IMR-90 (cell line): ENCODE measurements around the gene CLEC3B. TPM values are rescaled to one million over a fixed set of nuclear protein-coding genes. Genes with fewer than 3 reads are reported as not detected.

Source experiments
- ATAC-seq: fragments of 200-7000 bp; cut with Tn5 transposase; 2 replicates; pipeline ENCODE4 v1.9.1; 2020; ENCODE audit warnings: low read depth, mild to moderate bottlenecking, moderate library complexity
- BruUV-seq: library from RNA; stranded (reverse); fragments of 400-500 nt; replicated peaks from 2 replicates; lab custom pipeline; 2021; lab: Mats Ljungman, UMichigan
- CTCF ChIA-PET: fragments of 300-600 bp; formaldehyde crosslinking; extraction: SDS; loops from one replicate; lab custom pipeline; 2021; ENCODE audit warnings: antibody characterized with exemption; lab: Yijun Ruan, JAX
- POLR2A ChIA-PET: fragments of 300-600 bp; sonication (Branson Sonifier 250); formaldehyde crosslinking; loops from one replicate; lab custom pipeline; 2022; ENCODE audit warnings: antibody characterized with exemption; ENCODE audit not compliant: unreplicated experiment; lab: Charles Lee
- DNase-seq: peaks from one replicate; pipeline ENCODE4 v3.0.0; 2013
- H2AFZ ChIP-seq: replicated peaks from 2 replicates; pipeline ENCODE3; 2013; ENCODE audit warnings: low read length, mild to moderate bottlenecking; ENCODE audit not compliant: poor library complexity
- H2AK5ac ChIP-seq: 2 replicates; pipeline ENCODE4 v1.6.1; 2013; ENCODE audit warnings: low read depth, low read length, inconsistent platforms
- H2AK9ac ChIP-seq: replicated peaks from 2 replicates; pipeline ENCODE3; 2013; ENCODE audit warnings: mild to moderate bottlenecking, low read depth, low read length, moderate library complexity; ENCODE audit not compliant: poor library complexity
- H2BK120ac ChIP-seq: 2 replicates; pipeline ENCODE4 v1.6.1; 2013; ENCODE audit warnings: low read depth, low read length, inconsistent platforms
- H2BK15ac ChIP-seq: 3 replicates; pipeline ENCODE4 v1.6.1; 2013; ENCODE audit warnings: low read depth, low read length, inconsistent platforms
- H2BK20ac ChIP-seq: 2 replicates; pipeline ENCODE4 v1.6.1; 2013; ENCODE audit warnings: low read depth, mild to moderate bottlenecking, inconsistent platforms, low read length, moderate library complexity
- H2BK5ac ChIP-seq: 2 replicates; pipeline ENCODE4 v1.6.1; 2013; ENCODE audit warnings: mild to moderate bottlenecking, low read depth, low read length, inconsistent platforms; ENCODE audit not compliant: poor library complexity, severe bottlenecking
- H3K14ac ChIP-seq: replicated peaks from 2 replicates; pipeline ENCODE4 v1.6.1; 2013; ENCODE audit warnings: low read depth, low read length, inconsistent platforms
- H3K18ac ChIP-seq: 2 replicates; pipeline ENCODE4 v1.6.1; 2013; ENCODE audit warnings: low read depth, low read length, control low read depth
- H3K23ac ChIP-seq: 2 replicates; pipeline ENCODE4 v1.6.1; 2013; ENCODE audit warnings: low read depth, low read length, inconsistent platforms
- H3K27ac ChIP-seq: 2 replicates; pipeline ENCODE4 v1.5.1; 2013; ENCODE audit warnings: mild to moderate bottlenecking, control low read depth, low read length; ENCODE audit not compliant: insufficient read depth
- H3K27me3 ChIP-seq: 2 replicates; pipeline ENCODE4 v1.6.1; 2013; ENCODE audit warnings: low read length; ENCODE audit not compliant: control insufficient read depth, insufficient read depth
- H3K36me3 ChIP-seq: 2 replicates; pipeline ENCODE4 v1.6.1; 2013; ENCODE audit warnings: low read length, mixed read lengths; ENCODE audit not compliant: control insufficient read depth, insufficient read depth
- H3K4ac ChIP-seq: 2 replicates; pipeline ENCODE4 v1.6.1; 2013; ENCODE audit warnings: low read depth, low read length, inconsistent platforms
- H3K4me1 ChIP-seq: 2 replicates; pipeline ENCODE4 v1.6.1; 2013; ENCODE audit warnings: low read length, mixed read lengths; ENCODE audit not compliant: control insufficient read depth, insufficient read depth
- H3K4me2 ChIP-seq: 2 replicates; pipeline ENCODE4 v1.6.1; 2013; ENCODE audit warnings: low read depth, mild to moderate bottlenecking, control low read depth, low read length, moderate library complexity
- H3K4me3 ChIP-seq: 2 replicates; pipeline ENCODE4 v1.5.1; 2013; ENCODE audit warnings: low read depth, mild to moderate bottlenecking, control low read depth, low read length, moderate library complexity; ENCODE audit not compliant: insufficient read depth
- H3K56ac ChIP-seq: 2 replicates; pipeline ENCODE4 v1.6.1; 2013; ENCODE audit warnings: low read length, inconsistent platforms; ENCODE audit not compliant: insufficient read depth; ENCODE audit errors: extremely low read depth
- H3K79me1 ChIP-seq, 2 experiments: 2 replicates each; pipeline ENCODE4 v1.6.1; 2013; ENCODE audit warnings: low read length in 2 of 2, inconsistent platforms in 1 of 2, low read depth in 1 of 2
- H3K9ac ChIP-seq: 2 replicates; pipeline ENCODE4 v1.6.1; 2013; ENCODE audit warnings: low read depth, low read length, control low read depth
- H3K9me1 ChIP-seq: 2 replicates; pipeline ENCODE4 v1.6.1; 2013; ENCODE audit warnings: low read length, inconsistent platforms; ENCODE audit not compliant: insufficient read depth
- H3K9me3 ChIP-seq: 2 replicates; pipeline ENCODE4 v1.6.1; 2013; ENCODE audit warnings: low read length; ENCODE audit not compliant: control insufficient read depth, insufficient read depth
- H4K20me1 ChIP-seq: 2 replicates; pipeline ENCODE4 v1.6.1; 2013; ENCODE audit warnings: low read length, inconsistent platforms; ENCODE audit not compliant: insufficient read depth
- H4K5ac ChIP-seq: 2 replicates; pipeline ENCODE4 v1.6.1; 2013; ENCODE audit warnings: mild to moderate bottlenecking, low read depth, low read length, control low read depth
- H4K8ac ChIP-seq, 2 experiments: 2 replicates each; pipeline ENCODE4 v1.6.1; 2013; ENCODE audit warnings: low read depth in 2 of 2, low read length in 2 of 2, control low read depth in 1 of 2, inconsistent platforms in 1 of 2
- H4K91ac ChIP-seq: 2 replicates; pipeline ENCODE4 v1.6.1; 2013; ENCODE audit warnings: low read depth, low read length, inconsistent platforms; ENCODE audit not compliant: insufficient read depth
- BHLHE40 ChIP-seq: fragments of 150-350 bp; IDR thresholded peaks from 2 replicates; pipeline ENCODE4 v1.6.1; 2016; ENCODE audit warnings: mild to moderate bottlenecking, low read depth, low read length
- CHD1 ChIP-seq: IDR thresholded peaks from 2 replicates; pipeline ENCODE4 v1.6.1; 2012; ENCODE audit warnings: low read depth, low read length, improper control_type of control experiment
- FOS ChIP-seq: fragments of 150-350 bp; IDR thresholded peaks from 2 replicates; pipeline ENCODE4 v1.6.1; 2016; ENCODE audit warnings: low read depth, low read length
- RAD21 ChIP-seq: IDR thresholded peaks from 2 replicates; pipeline ENCODE4 v1.6.1; 2012; ENCODE audit warnings: low read length, improper control_type of control experiment
- RCOR1 ChIP-seq: IDR thresholded peaks from 2 replicates; pipeline ENCODE4 v1.6.1; 2012; ENCODE audit warnings: mild to moderate bottlenecking, low read length, improper control_type of control experiment; ENCODE audit not compliant: insufficient replicate concordance
- RFX5 ChIP-seq: IDR thresholded peaks from 2 replicates; pipeline ENCODE4 v1.8.0; 2012; ENCODE audit warnings: low read depth, mild to moderate bottlenecking, low read length, moderate library complexity
- SMC3 ChIP-seq: fragments of 150-350 bp; IDR thresholded peaks from 2 replicates; pipeline ENCODE4 v1.6.1; 2016; ENCODE audit warnings: low read depth, mild to moderate bottlenecking, antibody characterized with exemption, low read length, moderate library complexity
- WGBS, 2 experiments: methylation state at CpG; one replicate each; pipeline versions ENCODE4 v1.1.5 to v1.1.7; 2013; ENCODE audit warnings: missing lambda C conversion rate in 2 of 2; ENCODE audit not compliant: insufficient read length in 1 of 2; ENCODE audit errors: extremely low coverage in 2 of 2; 5-methylcytosine and 5-hydroxymethylcytosine counted together
- dilution Hi-C: fragments of 300-500 bp; cut with HindIII; formaldehyde crosslinking; loops from one replicate; pipeline ENCODE4 v1.14.3; 2018; ENCODE audit warnings: low sequenced_read_pairs; ENCODE audit not compliant: unreplicated experiment
- in situ Hi-C: fragments of 300-500 bp; cut with MboI; formaldehyde crosslinking; loops from 3 replicates; pipeline ENCODE4 v1.14.3; 2019; ENCODE audit warnings: low sequenced_read_pairs, inconsistent platforms, mixed read lengths
- intact Hi-C: fragments of 100-400 bp; cut with micrococcal nuclease; formaldehyde crosslinking; loops from 2 replicates; pipeline ENCODE4 v1.10.0; 2022
- polyA plus RNA-seq, 3 experiments: library from polyadenylated mRNA; depleted of rRNA; stranded (reverse); fragments of >200 nt; gene quantifications; 2 replicates each; pipeline ENCODE4 v1.2.3, GENCODE V29; 2012; ENCODE audit warnings: low replicate concordance in 1 of 3
- total RNA-seq: library from RNA; depleted of rRNA; stranded (reverse); fragments of >200 nt; gene quantifications from 2 replicates; pipeline ENCODE4 v1.2.3, GENCODE V29; 2012

CLEC3B gene
- total and polyA plus RNA-seq, 2 of the 4 experiments (the other 2 are of a cell fraction): 3.6 to 13.2 TPM

- BruUV-seq: no TSS peak
- Histone ChIP-seq H3K4me1 (no peaks in the 10 kb centered on the region), H3K18ac (no peak overlapping the region), H2BK5ac (no peak overlapping the region), H2BK120ac (no peak overlapping the region), H3K36me3 (no peaks in the 10 kb centered on the region), H3K56ac (no peak overlapping the region), H3K9me3 (no peaks in the 10 kb centered on the region), H3K4me3 (no peak overlapping the region), H2AFZ (no peak overlapping the region), H4K8ac (no peak overlapping the region), H2BK20ac (no peak overlapping the region), H3K79me1 (peaks cover 0 to 11% of the 10 kb centered on the region in 2 experiments; a peak in 1 of 4 replicates), H2BK15ac (no peak overlapping the region), H3K27me3 (no peaks in the 10 kb centered on the region), H4K91ac (no peak overlapping the region), H3K23ac (no peak overlapping the region), H3K9ac (no peak overlapping the region), H4K5ac (no peak overlapping the region), H3K14ac (no peak overlapping the region), H3K4ac (no peak overlapping the region), H3K9me1 (peaks cover 9% of the 10 kb centered on the region; the same call in 1 of the 2 replicates), H2AK5ac (no peak overlapping the region), H2AK9ac (no peak overlapping the region), H4K20me1 (no peaks in the 10 kb centered on the region), H3K4me2 (no peak overlapping the region), H3K27ac (no peak overlapping the region)
- in situ Hi-C loops: no loop called here
- POLR2A ChIA-PET: no interaction called here
- intact Hi-C loops: no loop called here
- DNase-seq (no peak), ATAC-seq (no peak)
- dilution Hi-C loops: no loop called here
- no peak for TF ChIP-seq RCOR1
- no peak for TF ChIP-seq BHLHE40
- no peak for TF ChIP-seq RAD21
- TF ChIP-seq SMC3: no peak
- no peak for TF ChIP-seq RFX5
- no peak for TF ChIP-seq FOS
- TF ChIP-seq CHD1: no peak
- CTCF ChIA-PET: no interaction called here
- 0% methylated on average over 1 of the region's 5 CpGs; no CpG with 5 or more reads in 1 of the 2 experiments for WGBS, 2 experiments
Measured at GRCh38 chr3:45017821-45018220, 8.3 kb upstream of the CLEC3B start.
